Measurements from ENCODE around the gene SYNE2.

Gene SYNE2

GRCh38 chr14:63911404-63911803 lies 58.6 kb downstream of the SYNE2 start:
- no peak for DNase-seq (ENCODE audit: low read depth)

DNA sequence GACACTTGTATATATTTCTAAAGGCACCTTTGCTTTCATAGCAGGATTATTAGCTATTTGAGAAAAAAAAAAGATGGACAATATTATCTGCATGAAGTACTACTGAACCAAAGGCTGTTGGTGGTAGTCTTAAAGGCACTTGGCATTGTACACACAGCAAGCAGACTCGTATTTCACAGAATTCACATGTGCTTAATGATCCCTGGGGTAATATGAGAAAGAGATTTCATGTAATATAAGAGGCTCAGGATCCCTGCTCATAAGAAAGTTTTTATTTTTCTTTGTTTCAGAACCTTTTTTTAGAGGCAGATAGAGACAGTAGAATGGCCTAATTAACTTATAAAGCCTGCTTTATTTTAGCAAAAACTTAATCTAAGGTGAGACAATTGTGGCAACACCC lies 59.5 kb downstream of the SYNE2 start:
- no peak for DNase-seq (ENCODE audit: low read depth)

DNA sequence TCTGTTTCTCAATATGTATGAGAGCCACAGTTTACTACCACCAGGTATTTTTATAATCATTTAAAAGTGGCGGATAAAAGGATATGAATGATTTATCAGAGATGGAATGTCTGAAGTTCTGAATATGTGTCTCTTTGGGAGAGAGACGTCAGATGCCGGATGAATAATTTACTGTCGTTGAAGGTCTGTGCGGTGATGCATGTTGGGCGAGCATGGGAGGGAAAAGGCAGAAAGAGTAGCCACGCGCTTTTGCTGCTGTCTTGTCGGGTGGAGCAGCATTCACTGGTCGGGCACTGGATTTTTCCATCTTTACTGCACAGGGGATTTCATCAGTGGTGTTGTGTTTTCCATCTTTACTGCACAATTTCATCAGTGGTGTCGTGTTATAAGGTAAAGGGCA lies 65.6 kb downstream of the SYNE2 start:
- DNase-seq (ENCODE audit: low read depth): no peak

DNA sequence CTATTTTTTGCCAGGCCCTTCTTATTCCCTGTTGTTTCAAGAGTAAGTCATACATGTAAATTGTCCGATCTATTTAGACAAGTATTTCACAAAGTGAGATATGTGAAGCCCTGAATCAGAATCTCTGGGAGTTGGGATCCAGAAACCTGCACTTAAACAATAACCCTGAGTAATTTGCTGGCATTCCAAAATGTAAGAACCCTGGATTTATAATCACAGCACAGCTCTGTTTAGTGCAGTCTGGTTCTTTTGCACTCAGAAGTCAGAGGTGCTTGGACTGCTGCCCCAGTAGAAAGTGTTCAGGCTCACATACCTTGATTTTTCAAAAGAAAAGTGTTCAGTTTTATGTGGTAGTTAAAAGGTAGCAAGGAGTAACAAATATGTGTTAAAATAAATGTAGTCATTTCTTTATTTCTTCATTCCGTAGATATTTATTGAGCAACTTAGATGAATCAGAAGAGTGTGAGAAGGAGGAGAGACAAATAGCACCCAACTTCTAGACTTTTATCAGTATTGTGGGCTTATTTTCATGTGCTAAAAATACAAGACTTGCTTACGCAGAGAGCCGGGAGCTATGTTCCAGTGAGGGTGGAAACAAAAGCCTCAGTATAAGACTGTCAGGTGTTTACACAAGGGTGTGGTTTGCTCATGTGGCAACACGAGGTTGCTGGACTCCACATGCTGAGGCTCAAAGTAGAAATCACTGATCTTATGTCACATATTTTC lies 70.1 kb downstream of the SYNE2 start:
- DNase-seq (ENCODE audit: low read depth): no peak

GRCh38 chr14:63923422-63923752 lies 70.6 kb downstream of the SYNE2 start:
- DNase-seq (ENCODE audit: low read depth): no peak

- DNase-seq (ENCODE audit: low read depth): no peak
Measured at GRCh38 chr14:63924375-63924774, 71.6 kb downstream of the SYNE2 start.

GRCh38 chr14:63926641-63927040 lies 73.8 kb downstream of the SYNE2 start:
- DNase-seq (ENCODE audit: low read depth): no peak

GRCh38 chr14:63928744-63929174 lies 76.0 kb downstream of the SYNE2 start:
- DNase-seq (ENCODE audit: low read depth): no peak

DNA sequence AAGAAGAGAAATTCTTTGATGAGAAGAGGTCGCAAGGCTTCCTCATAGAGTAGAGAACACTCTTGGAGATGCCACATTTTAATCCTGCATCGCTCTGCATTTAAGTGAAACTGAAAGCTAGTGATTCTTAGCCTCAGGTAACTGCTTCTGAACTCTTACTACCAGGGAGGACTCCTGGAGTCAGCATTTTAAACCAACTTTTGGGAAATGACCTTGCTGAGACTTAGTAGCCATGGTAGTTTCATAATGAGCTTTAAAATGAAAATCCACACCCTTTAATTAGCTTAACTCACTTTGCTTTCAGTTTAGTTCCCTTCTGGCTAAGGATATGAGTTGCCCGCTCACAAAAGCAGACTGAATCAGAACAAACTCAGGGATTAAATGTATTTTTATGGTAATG lies 80.3 kb downstream of the SYNE2 start:
- DNase-seq (ENCODE audit: low read depth): no peak

GRCh38 chr14:63933711-63934110 lies 80.9 kb downstream of the SYNE2 start:
- no peak for DNase-seq (ENCODE audit: low read depth)

- DNase-seq (ENCODE audit: low read depth): no peak
Measured at GRCh38 chr14:63938198-63939005, 85.6 kb downstream of the SYNE2 start.

DNA sequence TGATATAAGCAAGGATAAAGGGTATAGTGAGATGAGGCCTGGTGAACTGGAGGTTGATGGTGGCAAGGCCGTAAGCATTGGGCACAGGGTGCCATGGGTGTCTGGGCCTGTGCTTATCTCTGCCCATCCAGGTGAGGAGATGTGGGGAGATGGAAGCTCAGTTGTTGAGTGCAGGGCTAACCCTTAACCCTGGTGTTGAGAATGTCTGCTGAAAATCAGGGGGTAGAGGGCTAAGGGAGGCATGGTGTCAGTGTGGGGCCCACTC lies 86.1 kb downstream of the SYNE2 start:
- DNase-seq (ENCODE audit: low read depth): no peak

DNA sequence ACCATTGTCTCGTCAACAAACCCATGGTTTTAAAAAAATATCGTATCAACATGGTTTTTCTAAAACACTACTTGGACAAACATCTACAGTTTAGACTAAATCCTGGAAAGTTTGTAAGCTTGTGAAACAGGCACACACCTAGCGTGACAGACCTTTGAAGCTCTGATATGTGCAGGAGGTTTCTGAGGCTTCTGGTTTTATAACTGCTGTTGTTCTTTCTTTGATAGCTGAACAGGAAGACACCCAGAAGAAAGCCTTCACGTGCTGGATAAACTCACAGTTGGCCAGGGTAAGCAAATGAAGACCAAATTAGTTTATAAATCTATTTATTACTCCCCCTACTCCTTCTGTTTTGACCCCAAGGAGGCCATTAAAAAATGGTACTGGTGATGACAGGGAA lies 87.6 kb downstream of the SYNE2 start:
- no peak for DNase-seq (ENCODE audit: low read depth)

DNA sequence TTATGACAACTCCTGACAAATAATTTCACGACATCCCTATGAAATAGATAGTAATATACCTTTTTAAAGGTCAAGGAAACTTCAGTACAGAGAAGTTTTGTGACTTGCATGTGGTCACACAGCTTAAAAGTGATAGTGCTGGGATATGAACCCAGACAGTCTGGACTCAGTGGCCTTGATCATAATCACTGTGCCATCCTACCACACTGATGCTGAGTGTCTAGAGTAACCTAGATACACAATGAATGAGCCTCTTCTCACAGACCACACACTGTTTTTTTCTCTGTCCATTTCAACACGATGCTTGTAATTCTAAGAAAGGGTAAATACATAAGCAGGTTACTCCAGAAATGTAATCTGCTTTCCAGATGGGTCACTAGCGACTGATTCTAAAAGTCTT lies 88.2 kb downstream of the SYNE2 start:
- no peak for DNase-seq (ENCODE audit: low read depth)

DNA sequence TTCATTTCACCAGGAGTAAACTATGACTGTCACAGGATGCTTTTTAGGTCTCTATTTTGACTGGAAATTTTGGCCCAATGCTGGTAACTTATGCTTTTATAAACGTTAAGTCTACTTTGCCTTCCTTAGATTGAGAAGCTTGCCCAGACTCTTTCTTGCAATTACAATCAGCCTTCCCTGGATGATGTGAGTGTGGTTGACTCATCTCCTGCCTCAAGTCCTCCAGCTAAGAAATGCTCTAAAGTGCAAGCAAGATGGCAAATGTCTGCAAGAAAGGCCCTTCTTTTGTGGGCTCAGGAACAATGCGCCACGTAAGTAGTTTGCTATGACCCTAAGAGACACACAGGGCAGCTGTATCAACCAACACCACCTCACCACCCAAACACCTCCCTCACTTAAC lies 96.9 kb downstream of the SYNE2 start:
- DNase-seq (ENCODE audit: low read depth): no peak

GRCh38 chr14:63951021-63951420 lies 98.2 kb downstream of the SYNE2 start:
- no peak for DNase-seq (ENCODE audit: low read depth)

- DNase-seq (ENCODE audit: low read depth): no peak
Measured at GRCh38 chr14:63951429-63951828, 98.6 kb downstream of the SYNE2 start.

DNA sequence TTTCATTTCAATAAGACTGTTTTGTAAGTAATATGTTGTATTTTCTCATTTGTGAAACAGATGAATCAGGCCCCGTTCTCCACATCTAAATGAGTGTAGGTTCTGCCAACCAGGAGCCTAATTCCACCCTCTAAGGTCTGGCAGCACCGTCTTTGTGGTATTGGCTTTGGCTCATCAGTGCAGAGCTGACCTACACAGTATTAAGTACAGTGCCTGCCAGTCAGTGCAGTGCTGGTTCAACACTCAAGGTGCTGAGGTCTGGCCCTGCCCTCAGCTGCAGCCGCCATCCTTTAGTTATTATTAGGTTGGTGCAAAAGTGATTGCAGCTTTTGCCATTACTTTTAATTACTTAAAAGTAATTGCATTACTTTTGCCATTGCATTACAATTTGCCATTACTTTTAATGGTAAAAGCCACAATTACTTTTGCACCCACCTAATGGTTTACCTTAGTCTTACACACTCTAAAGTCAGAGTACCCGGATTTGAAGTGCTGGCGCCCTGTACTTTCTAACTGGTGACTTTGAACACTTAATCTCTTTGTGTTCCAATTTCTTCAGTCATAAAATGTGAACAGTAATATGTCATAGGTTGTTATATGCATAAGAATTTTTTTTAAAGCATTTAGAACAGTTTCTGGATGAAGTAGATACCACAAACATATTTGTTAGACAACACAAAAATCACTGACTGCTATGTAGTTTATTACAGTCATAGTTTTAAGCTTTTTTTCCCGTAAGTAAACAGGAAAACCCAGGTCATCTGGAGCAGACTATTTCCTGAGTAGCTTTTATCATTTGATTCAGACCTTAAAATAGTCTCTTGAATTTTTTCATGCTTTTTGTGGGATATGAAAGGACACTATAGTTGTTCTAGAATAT lies 99.5 kb downstream of the SYNE2 start:
- no peak for DNase-seq (ENCODE audit: low read depth)

DNA sequence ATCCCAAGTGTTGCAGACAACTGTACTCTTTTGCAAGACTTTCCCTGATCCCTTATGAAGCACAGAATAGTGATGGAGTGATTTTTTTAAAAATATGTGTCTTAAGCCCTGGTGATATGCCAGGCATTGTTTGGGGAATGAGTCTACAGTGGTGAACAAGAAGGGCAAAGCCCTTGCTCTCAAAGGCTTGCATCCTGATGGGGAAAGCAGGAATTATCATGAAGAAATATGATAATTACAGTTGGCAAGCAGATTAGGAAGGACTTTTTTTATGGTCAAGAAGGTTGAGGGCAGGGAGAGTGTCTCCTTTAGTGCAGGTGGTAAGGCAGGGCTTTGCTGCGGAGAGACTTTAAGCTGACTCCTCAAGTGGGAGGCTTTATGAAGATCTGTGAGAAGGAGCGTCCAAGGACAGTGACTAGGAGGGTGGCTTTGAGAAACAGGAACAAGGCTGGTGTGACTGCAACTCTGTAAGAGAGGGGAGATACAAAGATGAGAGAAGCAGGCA lies 100.2 kb downstream of the SYNE2 start:
- no peak for DNase-seq (ENCODE audit: low read depth)

- DNase-seq (ENCODE audit: low read depth): no peak
Measured at GRCh38 chr14:63956326-63956725, 103.5 kb downstream of the SYNE2 start.

- DNase-seq (ENCODE audit: low read depth): no peak
Measured at GRCh38 chr14:63960926-63961567, 108.2 kb downstream of the SYNE2 start.

DNA sequence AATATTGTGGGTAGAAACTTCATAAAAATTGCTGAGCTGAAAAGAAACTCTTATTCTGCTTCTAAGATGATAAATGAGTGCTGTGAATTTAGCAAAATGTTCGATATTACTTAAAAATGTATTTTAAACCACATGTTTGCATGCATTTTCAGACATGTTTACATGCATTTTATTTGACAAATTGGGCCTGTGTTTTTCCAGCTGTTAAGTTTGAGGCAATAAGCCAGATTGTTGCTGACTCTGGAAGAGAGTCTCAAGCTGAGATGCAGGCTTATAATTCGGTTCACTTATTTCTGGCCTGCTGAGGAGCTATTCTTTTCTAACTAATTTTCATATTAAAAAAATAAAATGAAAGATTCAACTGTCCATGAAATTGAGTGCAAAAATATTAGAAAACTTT lies 110.1 kb downstream of the SYNE2 start:
- DNase-seq (ENCODE audit: low read depth): no peak
